K562 treated with DMSO at 1 percent for 48 hours (cell line): ENCODE data around the gene AFM. TPM values are rescaled to one million over a fixed set of nuclear protein-coding genes. Genes with fewer than 3 reads are reported as not detected.

ENCODE experiments used
- total RNA-seq: library from RNA; unstranded; fragments of 300-600 nt; gene quantifications from 2 replicates; pipeline ENCODE4 v1.2.3, GENCODE V29; 2022; ENCODE audit warnings: low replicate concordance; ENCODE audit errors: extremely low read depth

AFM gene, protein sequence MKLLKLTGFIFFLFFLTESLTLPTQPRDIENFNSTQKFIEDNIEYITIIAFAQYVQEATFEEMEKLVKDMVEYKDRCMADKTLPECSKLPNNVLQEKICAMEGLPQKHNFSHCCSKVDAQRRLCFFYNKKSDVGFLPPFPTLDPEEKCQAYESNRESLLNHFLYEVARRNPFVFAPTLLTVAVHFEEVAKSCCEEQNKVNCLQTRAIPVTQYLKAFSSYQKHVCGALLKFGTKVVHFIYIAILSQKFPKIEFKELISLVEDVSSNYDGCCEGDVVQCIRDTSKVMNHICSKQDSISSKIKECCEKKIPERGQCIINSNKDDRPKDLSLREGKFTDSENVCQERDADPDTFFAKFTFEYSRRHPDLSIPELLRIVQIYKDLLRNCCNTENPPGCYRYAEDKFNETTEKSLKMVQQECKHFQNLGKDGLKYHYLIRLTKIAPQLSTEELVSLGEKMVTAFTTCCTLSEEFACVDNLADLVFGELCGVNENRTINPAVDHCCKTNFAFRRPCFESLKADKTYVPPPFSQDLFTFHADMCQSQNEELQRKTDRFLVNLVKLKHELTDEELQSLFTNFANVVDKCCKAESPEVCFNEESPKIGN
- total RNA-seq: not detected in 2 replicates

DNA sequence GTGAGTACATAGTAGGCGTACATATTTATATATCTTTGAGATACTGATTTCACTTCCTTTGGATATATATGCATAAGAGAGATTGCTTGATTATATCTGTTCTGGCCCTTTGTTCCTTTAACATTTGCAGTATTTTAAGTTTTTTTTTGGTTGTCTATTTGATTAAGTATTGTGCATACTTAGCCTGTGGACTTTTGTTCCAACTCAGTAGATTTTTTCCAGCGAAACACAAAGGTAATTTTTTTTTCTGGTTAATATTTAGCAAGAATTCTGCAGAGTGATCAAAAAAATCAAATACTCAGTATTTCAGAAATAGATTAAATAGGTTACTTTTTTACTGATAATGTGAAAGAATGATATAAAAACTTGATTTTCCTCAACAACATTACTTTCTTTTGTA is at the start of gene AFM:
Gene AFM, plus strand, starts transcription at position 388 of the 400 bp plus-strand sequence. CDS start 31 bp downstream, outside the sequence.

DNA sequence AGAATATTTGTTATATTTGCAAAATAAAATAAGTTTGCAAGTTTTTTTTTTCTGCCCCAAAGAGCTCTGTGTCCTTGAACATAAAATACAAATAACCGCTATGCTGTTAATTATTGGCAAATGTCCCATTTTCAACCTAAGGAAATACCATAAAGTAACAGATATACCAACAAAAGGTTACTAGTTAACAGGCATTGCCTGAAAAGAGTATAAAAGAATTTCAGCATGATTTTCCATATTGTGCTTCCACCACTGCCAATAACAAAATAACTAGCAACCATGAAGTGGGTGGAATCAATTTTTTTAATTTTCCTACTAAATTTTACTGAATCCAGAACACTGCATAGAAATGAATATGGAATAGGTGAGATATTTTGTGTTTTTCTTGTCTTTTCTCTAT is 45.6 kb upstream of the AFM start, which contains the start of gene AFP:
Gene AFP, plus strand, starts transcription at position 238 of the 400 bp plus-strand sequence. Its CDS starts 42 bp downstream, at position 280.

Other genes starting within 250 kb of the AFM start
- not detected in 2 replicates for gene ANKRD17, start 222.9 kb upstream of the AFM start, total RNA-seq
- gene ALB, start 77.5 kb upstream of the AFM start, total RNA-seq: not detected in 2 replicates
- not detected in 2 replicates for gene AFP, start 45.5 kb upstream of the AFM start, total RNA-seq
- gene RASSF6, start 138.7 kb downstream of the AFM start, total RNA-seq: not detected in 2 replicates